Measurements from ENCODE around the gene ACSF2.
"Not testable (repeated sequence)": the region's sequence is repeated elsewhere in the genome, so short reads cannot be mapped to it uniquely, and the experiment has no call there.

ACSF2 gene

DNA sequence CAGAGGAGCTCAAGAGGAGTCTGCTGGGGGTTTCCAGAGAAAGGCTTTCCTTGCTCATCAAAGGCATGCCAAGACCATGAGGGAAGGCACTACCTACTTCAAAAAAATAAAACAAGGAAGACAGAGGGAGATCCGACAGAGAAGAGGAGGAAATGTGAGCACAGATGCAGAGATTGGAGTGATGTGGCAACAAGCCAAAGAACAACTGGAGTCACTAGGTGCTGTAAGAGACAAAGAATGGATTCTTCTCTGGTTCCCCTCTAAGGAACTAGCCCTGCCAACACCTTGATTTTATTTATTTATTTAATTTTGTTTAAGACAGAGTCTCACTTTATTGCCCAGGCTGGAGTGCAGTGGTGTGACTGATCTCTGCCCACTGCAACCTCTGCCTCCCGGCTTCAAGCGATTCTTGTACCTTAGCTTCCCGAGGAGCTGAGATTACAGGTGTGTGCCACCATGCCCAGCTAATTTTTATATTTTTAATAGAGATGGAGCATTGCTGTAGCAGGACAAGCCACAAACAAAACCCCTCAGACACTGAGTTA lies 13.8 kb upstream of the ACSF2 start:
- H3K4me3 ChIP-seq (ENCODE audit: low read depth, low read length): no peak overlapping the region
- no peak for DNase-seq (ENCODE audit: low read depth)
- TF ChIP-seq, protein P1, sequence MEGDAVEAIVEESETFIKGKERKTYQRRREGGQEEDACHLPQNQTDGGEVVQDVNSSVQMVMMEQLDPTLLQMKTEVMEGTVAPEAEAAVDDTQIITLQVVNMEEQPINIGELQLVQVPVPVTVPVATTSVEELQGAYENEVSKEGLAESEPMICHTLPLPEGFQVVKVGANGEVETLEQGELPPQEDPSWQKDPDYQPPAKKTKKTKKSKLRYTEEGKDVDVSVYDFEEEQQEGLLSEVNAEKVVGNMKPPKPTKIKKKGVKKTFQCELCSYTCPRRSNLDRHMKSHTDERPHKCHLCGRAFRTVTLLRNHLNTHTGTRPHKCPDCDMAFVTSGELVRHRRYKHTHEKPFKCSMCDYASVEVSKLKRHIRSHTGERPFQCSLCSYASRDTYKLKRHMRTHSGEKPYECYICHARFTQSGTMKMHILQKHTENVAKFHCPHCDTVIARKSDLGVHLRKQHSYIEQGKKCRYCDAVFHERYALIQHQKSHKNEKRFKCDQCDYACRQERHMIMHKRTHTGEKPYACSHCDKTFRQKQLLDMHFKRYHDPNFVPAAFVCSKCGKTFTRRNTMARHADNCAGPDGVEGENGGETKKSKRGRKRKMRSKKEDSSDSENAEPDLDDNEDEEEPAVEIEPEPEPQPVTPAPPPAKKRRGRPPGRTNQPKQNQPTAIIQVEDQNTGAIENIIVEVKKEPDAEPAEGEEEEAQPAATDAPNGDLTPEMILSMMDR (IDR thresholded peaks at IDR 0.05; ENCODE audit: low read depth, low read length, missing control alignments): no peak
- in situ Hi-C loops (cut with HindIII; ENCODE audit: low sequenced_read_pairs): no loop called here

DNA sequence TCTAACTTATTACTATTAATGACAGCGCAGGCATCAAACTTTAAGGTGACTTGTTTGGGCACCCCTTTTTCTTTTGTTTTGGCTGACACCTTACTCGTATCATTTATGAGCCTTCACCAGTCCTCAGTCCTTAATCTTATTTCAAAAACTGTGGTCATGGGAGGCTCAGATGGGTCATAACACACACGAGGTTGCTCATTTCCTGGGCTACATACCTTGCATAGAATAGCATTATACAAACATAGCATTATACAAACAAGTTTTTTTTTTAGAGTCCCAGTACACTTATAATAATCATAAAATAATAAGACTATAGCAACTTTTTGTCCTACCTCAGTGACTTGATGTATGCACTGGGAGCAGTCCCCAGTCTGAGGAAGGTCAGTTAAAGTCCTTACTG lies 11.2 kb upstream of the ACSF2 start:
- no peak for DNase-seq (ENCODE audit: low read depth)
- in situ Hi-C loops (cut with HindIII; ENCODE audit: low sequenced_read_pairs): no loop called here
- no peak overlapping the region for H3K4me3 ChIP-seq (ENCODE audit: low read depth, low read length)
- TF ChIP-seq, protein P1 (IDR thresholded peaks at IDR 0.05; ENCODE audit: low read depth, low read length, missing control alignments): no peak

DNA sequence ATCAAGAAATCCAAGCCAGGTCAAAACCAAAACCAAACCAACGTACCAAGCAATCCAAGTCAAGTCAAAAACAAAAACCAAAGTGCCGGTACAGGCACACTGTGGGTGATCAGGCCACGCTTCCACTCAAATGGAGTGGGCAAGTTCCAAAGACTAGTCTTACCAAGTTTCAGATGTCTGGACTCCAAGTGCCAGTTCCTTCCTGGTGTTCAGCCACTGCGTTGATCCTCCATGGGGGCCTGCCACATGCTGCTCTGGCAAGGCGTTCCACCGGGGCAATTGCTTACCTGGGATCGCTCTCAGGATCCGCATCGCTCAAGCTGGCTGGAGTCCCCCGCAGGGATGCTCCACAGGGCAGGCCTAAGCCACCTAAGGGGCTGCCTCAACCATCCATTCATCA lies 6.4 kb upstream of the ACSF2 start:
- H3K4me3 ChIP-seq (ENCODE audit: low read depth, low read length); DNase-seq (ENCODE audit: low read depth); in situ Hi-C loops (cut with HindIII; ENCODE audit: low sequenced_read_pairs): not testable (repeated sequence)

DNA sequence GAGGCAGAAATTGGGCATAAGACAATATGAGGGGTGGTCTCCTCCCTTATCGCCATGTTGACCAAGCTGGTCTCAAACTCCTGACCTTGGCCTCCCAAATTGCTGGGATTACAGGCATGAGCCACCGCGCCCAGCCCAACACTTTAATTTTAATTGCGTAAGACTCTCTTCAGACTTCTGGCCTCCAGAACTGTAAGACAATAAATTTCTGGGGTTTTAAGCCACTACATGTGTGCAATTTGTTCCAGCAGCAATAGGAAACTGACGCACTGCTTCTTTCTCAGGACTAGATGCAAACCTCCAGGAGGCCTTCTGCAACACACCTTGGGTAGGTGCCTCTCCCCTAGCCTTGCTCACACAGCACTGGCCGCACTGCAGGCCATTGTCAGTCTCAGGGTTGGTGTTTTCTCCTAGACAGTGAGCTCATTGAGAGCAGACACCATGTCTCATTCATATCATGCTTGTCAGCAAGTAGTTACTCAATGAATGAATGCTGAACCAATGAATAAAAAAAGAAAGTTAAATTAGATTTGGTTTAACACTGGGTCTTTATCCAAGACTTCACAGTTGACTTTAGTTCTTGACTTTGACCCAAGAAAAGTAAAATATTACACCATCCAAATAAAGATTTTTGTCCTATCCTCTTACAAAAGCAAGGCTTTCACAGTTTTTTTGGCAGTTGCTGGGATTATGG lies 5.5 kb upstream of the ACSF2 start:
- in situ Hi-C loops (cut with HindIII; ENCODE audit: low sequenced_read_pairs): no loop called here
- no peak overlapping the region for H3K4me3 ChIP-seq (ENCODE audit: low read depth, low read length)

DNA sequence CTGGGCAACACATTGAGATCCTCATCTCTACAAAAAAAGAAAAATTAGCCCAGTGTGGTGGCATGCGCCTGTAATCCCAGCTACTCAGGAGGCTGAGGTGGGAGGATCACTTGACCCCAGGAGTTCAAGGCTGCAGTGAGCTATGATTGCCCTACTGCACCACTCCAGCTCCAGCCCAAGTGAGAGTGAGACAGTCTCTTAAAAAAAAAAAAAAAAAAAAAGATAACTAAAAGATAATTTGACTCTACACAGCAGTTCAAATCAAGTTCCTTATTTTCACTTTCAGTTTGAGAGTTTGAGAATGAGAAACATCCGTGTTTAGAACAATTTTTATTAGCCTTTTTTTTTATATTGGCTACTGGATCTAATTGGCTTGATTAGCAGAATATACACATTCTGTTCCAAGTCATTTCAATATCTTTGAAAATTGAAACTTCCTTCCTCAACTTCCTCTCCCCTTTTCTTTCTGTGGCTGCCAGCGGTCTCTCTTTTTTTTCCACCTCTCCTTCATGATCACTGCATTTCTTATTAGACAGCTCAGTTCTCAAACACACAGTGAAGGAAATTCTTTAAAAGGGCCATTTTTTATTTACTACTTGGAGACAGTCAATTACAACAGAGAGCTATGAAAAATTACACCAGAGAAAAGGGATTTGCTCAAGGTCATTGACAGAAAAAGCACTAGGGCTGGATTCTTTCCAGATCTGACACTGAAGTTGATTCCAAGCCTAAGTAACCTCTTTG lies 4.5 kb upstream of the ACSF2 start:
- in situ Hi-C loops (cut with HindIII; ENCODE audit: low sequenced_read_pairs): no loop called here
- H3K4me3 ChIP-seq (ENCODE audit: low read depth, low read length): no peak overlapping the region
- TF ChIP-seq, protein P1 (IDR thresholded peaks at IDR 0.05; ENCODE audit: low read depth, low read length, missing control alignments): no peak
- no peak for DNase-seq (ENCODE audit: low read depth)

More for the DNA sequence above, 5.5 kb upstream of the ACSF2 start:
- TF ChIP-seq, protein P1 (IDR thresholded peaks at IDR 0.05; ENCODE audit: low read depth, low read length, missing control alignments): no peak
- DNase-seq (ENCODE audit: low read depth): no peak

DNA sequence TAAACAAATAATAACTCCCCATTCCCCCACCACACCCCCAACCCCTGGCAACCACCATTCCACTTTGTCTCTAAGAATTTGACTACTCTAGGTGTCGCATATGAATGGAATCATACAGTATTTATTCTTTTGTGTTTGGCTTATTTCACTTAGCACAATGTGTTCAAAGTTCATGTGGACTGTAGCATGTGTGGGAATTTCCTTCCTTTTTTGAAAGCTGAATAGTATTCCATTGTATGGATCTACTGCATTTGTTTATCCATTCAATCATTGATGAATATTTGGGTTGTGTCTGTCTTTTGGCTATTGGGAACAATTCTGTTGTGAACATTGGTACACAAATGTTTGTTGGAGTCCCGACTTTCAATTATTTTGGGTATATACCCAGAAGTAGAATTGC lies 3.3 kb upstream of the ACSF2 start:
- no peak for DNase-seq (ENCODE audit: low read depth)
- H3K4me3 ChIP-seq (ENCODE audit: low read depth, low read length): no peak overlapping the region
- TF ChIP-seq, protein P1 (IDR thresholded peaks at IDR 0.05; ENCODE audit: low read depth, low read length, missing control alignments): no peak
- in situ Hi-C loops (cut with HindIII; ENCODE audit: low sequenced_read_pairs): no loop called here
